Mucosa of rectum (tissue), 2 donors: ENCODE data around the gene FGG.

Experiments
- H3K27ac ChIP-seq, 2 donors: one replicate each; pipeline ENCODE4 v1.7.0; 2013; ENCODE audit warnings: inconsistent platforms in 2 of 2, low read depth in 2 of 2, low read length in 2 of 2
- H3K27me3 ChIP-seq, 2 donors: one replicate each; pipeline ENCODE4 v1.7.0; 2013; ENCODE audit warnings: low read length in 2 of 2; ENCODE audit not compliant: control insufficient read depth in 2 of 2, insufficient read depth in 2 of 2
- H3K36me3 ChIP-seq, 2 donors: one replicate each; pipeline ENCODE4 v1.7.0; 2013; ENCODE audit warnings: low read length in 2 of 2; ENCODE audit not compliant: control insufficient read depth in 2 of 2, insufficient read depth in 2 of 2
- H3K4me1 ChIP-seq, 2 donors: one replicate each; pipeline ENCODE4 v1.7.0; 2013; ENCODE audit warnings: low read length in 2 of 2, mild to moderate bottlenecking in 1 of 2; ENCODE audit not compliant: control insufficient read depth in 2 of 2, insufficient read depth in 2 of 2
- H3K4me3 ChIP-seq, 2 donors: one replicate each; pipeline ENCODE4 v1.7.0; 2013; ENCODE audit warnings: low read length in 2 of 2
- H3K9ac ChIP-seq, 2 donors: one replicate each; pipeline ENCODE4 v1.7.0; 2013; ENCODE audit warnings: low read length in 2 of 2, low read depth in 1 of 2, mild to moderate bottlenecking in 1 of 2
- H3K9me3 ChIP-seq, 2 donors: one replicate each; pipeline ENCODE4 v1.7.0; 2013; ENCODE audit warnings: low read length in 2 of 2; ENCODE audit not compliant: control insufficient read depth in 2 of 2
- donor health status: healthy.
- donor health status: Normal muscosa, but diverticular disease.

FGG gene

GRCh38 chr4:154588198-154588597, 24.3 kb downstream of the FGG start:
- Histone ChIP-seq H3K9ac (no peak overlapping the region), H3K27me3 (no peaks in the 10 kb centered on the region), H3K4me3 (no peak overlapping the region), H3K9me3 (no peaks in the 10 kb centered on the region), H3K4me1 (no peaks in the 10 kb centered on the region), H3K36me3 (no peaks in the 10 kb centered on the region), H3K27ac (no peak overlapping the region)

- Histone ChIP-seq H3K27ac (no peak overlapping the region), H3K36me3 (no peaks in the 10 kb centered on the region), H3K4me1 (no peaks in the 10 kb centered on the region), H3K4me3 (no peak overlapping the region), H3K9me3 (no peaks in the 10 kb centered on the region), H3K9ac (no peak overlapping the region), H3K27me3 (no peaks in the 10 kb centered on the region)
Observed at GRCh38 chr4:154586296-154587033, 26.0 kb downstream of the FGG start.

GRCh38 chr4:154585369-154586018, 27.0 kb downstream of the FGG start:
- H3K9ac ChIP-seq: no peak overlapping the region
- H3K27me3 ChIP-seq: no peaks in the 10 kb centered on the region
- no peaks in the 10 kb centered on the region for H3K36me3 ChIP-seq
- H3K4me3 ChIP-seq: no peak overlapping the region
- H3K27ac ChIP-seq: no peak overlapping the region
- no peaks in the 10 kb centered on the region for H3K9me3 ChIP-seq
- no peaks in the 10 kb centered on the region for H3K4me1 ChIP-seq

DNA sequence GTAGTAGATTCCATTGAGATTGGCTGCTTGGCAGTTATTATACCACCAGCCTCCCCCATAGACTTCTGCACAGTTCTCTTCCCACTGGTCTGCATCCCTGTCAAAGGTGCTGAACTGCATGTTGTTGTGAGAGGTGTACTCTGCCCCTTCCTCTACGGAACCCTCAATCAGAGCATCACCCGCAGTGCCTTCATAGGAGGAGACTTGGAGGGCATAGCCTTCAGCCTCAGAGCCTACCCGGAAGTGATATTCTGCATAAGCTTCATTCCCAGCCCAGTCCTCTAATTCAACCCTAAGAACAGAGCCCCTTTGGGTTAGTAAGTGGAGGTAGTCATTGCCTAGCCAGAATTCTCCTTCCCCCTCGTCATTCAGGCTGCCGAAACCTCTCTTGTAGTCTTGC, 28.2 kb downstream of the FGG start:
- Histone ChIP-seq H3K4me1 (no peaks in the 10 kb centered on the region), H3K27me3 (no peaks in the 10 kb centered on the region), H3K9ac (no peak overlapping the region), H3K36me3 (no peaks in the 10 kb centered on the region), H3K27ac (no peak overlapping the region), H3K4me3 (no peak overlapping the region), H3K9me3 (no peaks in the 10 kb centered on the region)

DNA sequence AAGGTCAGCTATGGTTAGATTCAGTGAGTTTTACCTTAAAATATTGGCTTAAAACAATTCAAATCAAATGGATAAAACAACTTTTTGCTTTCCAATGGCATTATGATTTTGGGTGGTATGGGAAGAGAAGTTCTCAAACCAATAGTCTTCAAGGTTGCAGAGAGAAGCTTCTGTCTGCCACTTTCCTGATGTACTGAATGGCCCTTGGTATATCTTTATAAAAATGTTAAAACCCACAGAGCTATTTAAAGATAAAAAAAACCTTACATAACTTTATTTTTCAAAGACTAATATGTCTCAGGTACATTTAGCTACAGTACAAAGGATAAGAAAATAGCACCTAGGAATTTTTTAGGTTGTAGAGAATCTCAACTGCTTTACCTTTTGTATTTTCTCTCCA, 28.8 kb downstream of the FGG start:
- Histone ChIP-seq H3K4me3 (no peak overlapping the region), H3K9me3 (no peaks in the 10 kb centered on the region), H3K9ac (no peak overlapping the region), H3K4me1 (no peaks in the 10 kb centered on the region), H3K36me3 (no peaks in the 10 kb centered on the region), H3K27me3 (no peaks in the 10 kb centered on the region), H3K27ac (no peak overlapping the region)

- Histone ChIP-seq H3K9ac (no peak overlapping the region), H3K9me3 (no peaks in the 10 kb centered on the region), H3K27ac (no peak overlapping the region), H3K36me3 (no peaks in the 10 kb centered on the region), H3K27me3 (no peaks in the 10 kb centered on the region), H3K4me1 (no peaks in the 10 kb centered on the region), H3K4me3 (no peak overlapping the region)
Observed at GRCh38 chr4:154583230-154583629, 29.2 kb downstream of the FGG start.

- H3K27ac ChIP-seq: no peak overlapping the region
- no peaks in the 10 kb centered on the region for H3K9me3 ChIP-seq
- no peak overlapping the region for H3K9ac ChIP-seq
- no peaks in the 10 kb centered on the region for H3K4me1 ChIP-seq
- no peaks in the 10 kb centered on the region for H3K27me3 ChIP-seq
- H3K36me3 ChIP-seq: no peaks in the 10 kb centered on the region
- H3K4me3 ChIP-seq: no peak overlapping the region
Observed at GRCh38 chr4:154582723-154583122, 29.7 kb downstream of the FGG start.

GRCh38 chr4:154579927-154580326, 32.5 kb downstream of the FGG start:
- H3K36me3 ChIP-seq: no peaks in the 10 kb centered on the region
- no peak overlapping the region for H3K4me3 ChIP-seq
- H3K9me3 ChIP-seq: no peaks in the 10 kb centered on the region
- no peak overlapping the region for H3K27ac ChIP-seq
- no peak overlapping the region for H3K9ac ChIP-seq
- no peaks in the 10 kb centered on the region for H3K4me1 ChIP-seq
- peaks cover 0 to 4% of the 10 kb centered on the region in 2 donors for H3K27me3 ChIP-seq

GRCh38 chr4:154578919-154579318, 33.5 kb downstream of the FGG start:
- H3K27me3 ChIP-seq: peaks cover 0 to 4% of the 10 kb centered on the region in 2 donors
- no peaks in the 10 kb centered on the region for H3K9me3 ChIP-seq
- H3K27ac ChIP-seq: no peak overlapping the region
- H3K4me1 ChIP-seq: no peaks in the 10 kb centered on the region
- H3K4me3 ChIP-seq: no peak overlapping the region
- no peak overlapping the region for H3K9ac ChIP-seq
- H3K36me3 ChIP-seq: no peaks in the 10 kb centered on the region

DNA sequence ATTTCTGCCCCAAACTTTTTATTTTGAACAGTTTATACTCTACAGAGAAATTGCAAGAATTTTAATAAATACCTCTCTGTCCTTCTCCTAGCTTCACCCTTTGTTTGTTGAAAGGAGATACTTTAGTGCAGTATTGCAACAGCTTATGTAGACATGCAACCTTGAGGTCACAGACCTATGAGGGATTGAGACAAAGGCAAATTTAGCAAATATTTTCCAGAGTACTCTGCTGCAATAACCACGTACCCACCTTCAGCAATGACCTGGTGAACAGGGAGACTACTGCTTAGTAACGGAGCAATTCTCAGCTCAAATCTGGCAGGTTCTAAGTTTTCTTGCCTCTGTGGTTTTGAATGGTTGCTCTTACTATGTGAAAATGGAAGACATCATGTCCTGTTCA, 35.1 kb downstream of the FGG start:
- H3K27me3 ChIP-seq: peaks cover 0 to 4% of the 10 kb centered on the region in 2 donors
- H3K9me3 ChIP-seq: no peaks in the 10 kb centered on the region
- no peak overlapping the region for H3K4me3 ChIP-seq
- no peaks in the 10 kb centered on the region for H3K36me3 ChIP-seq
- no peak overlapping the region for H3K27ac ChIP-seq
- H3K4me1 ChIP-seq: no peaks in the 10 kb centered on the region
- no peak overlapping the region for H3K9ac ChIP-seq
